ENCODE data around the gene RNF148.

The RNF148 gene

GRCh38 chr7:122717356-122718089 lies 14.8 kb upstream of the RNF148 start:
- Mint-ChIP-seq H3K36me3 (ENCODE audit: low read depth) (no peaks in the 10 kb centered on the region), H3K9me3 (no peaks in the 10 kb centered on the region), H3K4me1 (no peaks in the 10 kb centered on the region), H3K27ac (no peak overlapping the region), H3K4me3 (no peak overlapping the region), H3K27me3 (ENCODE audit: low read depth, poor library complexity) (no peaks in the 10 kb centered on the region)
- TF ChIP-seq, protein P1, sequence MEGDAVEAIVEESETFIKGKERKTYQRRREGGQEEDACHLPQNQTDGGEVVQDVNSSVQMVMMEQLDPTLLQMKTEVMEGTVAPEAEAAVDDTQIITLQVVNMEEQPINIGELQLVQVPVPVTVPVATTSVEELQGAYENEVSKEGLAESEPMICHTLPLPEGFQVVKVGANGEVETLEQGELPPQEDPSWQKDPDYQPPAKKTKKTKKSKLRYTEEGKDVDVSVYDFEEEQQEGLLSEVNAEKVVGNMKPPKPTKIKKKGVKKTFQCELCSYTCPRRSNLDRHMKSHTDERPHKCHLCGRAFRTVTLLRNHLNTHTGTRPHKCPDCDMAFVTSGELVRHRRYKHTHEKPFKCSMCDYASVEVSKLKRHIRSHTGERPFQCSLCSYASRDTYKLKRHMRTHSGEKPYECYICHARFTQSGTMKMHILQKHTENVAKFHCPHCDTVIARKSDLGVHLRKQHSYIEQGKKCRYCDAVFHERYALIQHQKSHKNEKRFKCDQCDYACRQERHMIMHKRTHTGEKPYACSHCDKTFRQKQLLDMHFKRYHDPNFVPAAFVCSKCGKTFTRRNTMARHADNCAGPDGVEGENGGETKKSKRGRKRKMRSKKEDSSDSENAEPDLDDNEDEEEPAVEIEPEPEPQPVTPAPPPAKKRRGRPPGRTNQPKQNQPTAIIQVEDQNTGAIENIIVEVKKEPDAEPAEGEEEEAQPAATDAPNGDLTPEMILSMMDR (IDR thresholded peaks at IDR 0.05), result no peak
- DNase-seq, result no peak

- Mint-ChIP-seq H3K27ac (no peak overlapping the region), H3K27me3 (ENCODE audit: low read depth, poor library complexity) (no peaks in the 10 kb centered on the region), H3K4me1 (no peaks in the 10 kb centered on the region), H3K36me3 (ENCODE audit: low read depth) (no peaks in the 10 kb centered on the region), H3K4me3 (no peak overlapping the region), H3K9me3 (no peaks in the 10 kb centered on the region)
- no peak for DNase-seq
- TF ChIP-seq, protein P1 (IDR thresholded peaks at IDR 0.05), result no peak
These were observed 12.5 kb upstream of the RNF148 start for GRCh38 chr7:122715183-122715582.

- no peak for DNase-seq
- Mint-ChIP-seq H3K9me3 (no peaks in the 10 kb centered on the region), H3K4me1 (no peaks in the 10 kb centered on the region), H3K27ac (no peak overlapping the region), H3K36me3 (ENCODE audit: low read depth) (no peaks in the 10 kb centered on the region), H3K4me3 (no peak overlapping the region), H3K27me3 (ENCODE audit: low read depth, poor library complexity) (no peaks in the 10 kb centered on the region)
- TF ChIP-seq, protein P1 (IDR thresholded peaks at IDR 0.05), result no peak
These were observed 8.2 kb upstream of the RNF148 start for GRCh38 chr7:122710916-122711315.

DNA sequence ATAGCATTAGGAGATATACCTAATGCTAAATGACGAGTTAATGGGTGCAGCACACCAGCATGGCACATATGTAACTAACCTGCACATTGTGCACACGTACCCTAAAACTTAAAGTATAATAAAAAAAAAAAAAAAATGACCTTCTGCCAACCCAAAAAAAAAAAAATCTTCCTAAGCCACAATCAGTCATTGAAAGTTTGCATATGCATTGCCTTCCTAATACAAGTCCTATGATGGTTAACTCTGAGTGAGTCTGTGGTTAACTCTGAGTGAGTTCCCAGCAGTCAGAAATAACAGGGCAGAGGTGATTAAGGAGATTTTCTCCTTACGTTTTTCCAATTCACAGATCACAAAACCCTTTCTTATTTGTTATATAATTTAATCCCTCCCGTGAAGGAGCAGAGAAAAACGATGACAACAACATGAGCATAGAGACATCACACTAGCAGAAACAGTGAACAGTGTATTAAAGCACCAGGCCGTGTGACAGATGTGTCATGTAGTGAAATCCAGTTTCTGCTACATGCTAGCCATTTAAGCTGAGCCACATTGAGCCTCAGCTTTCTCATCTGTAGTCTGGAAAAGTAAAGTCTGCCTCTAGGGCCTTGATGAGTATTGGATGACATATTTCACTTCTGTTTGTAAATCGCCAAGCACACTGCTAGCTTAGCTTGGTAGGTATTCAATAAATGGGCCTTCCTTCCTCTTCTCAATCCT lies 7.4 kb upstream of the RNF148 start:
- H3K4me1 Mint-ChIP-seq, result no peaks in the 10 kb centered on the region

DNA sequence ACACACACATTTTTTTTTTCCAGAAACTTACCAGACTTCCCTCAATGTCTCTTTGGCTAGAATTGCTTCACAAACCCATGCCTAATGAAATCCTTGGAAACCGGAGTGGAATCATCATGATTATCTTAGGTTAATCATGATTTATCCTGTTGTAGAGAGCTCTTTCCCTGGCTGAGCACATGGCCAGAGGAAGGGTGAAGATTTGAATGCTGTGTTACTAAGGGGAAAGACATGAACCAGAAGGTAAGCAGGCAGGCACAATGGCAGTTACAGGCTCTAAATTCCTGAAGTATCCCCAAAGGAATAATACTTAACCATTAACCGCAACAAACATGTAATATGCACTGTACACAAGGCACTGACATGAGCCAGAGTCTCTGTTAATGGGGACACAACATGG lies 4.1 kb upstream of the RNF148 start:
- Mint-ChIP-seq H3K27ac (no peak overlapping the region), H3K4me1 (no peaks in the 10 kb centered on the region), H3K27me3 (ENCODE audit: low read depth, poor library complexity) (no peaks in the 10 kb centered on the region), H3K4me3 (no peak overlapping the region), H3K36me3 (ENCODE audit: low read depth) (no peaks in the 10 kb centered on the region), H3K9me3 (no peaks in the 10 kb centered on the region)
- no peak for DNase-seq
- TF ChIP-seq, protein P1 (IDR thresholded peaks at IDR 0.05), result no peak

More for the DNA sequence above, 7.4 kb upstream of the RNF148 start:
- no peaks in the 10 kb centered on the region for H3K36me3 Mint-ChIP-seq (ENCODE audit: low read depth)
- H3K27ac Mint-ChIP-seq, result no peak overlapping the region
- no peaks in the 10 kb centered on the region for H3K9me3 Mint-ChIP-seq
- DNase-seq, result no peak
- no peak overlapping the region for H3K4me3 Mint-ChIP-seq
- TF ChIP-seq, protein P1 (IDR thresholded peaks at IDR 0.05), result no peak
- H3K27me3 Mint-ChIP-seq (ENCODE audit: low read depth, poor library complexity), result no peaks in the 10 kb centered on the region

Data from nephron progenitor cell (in vitro differentiated cells).